Measurements from ENCODE around the gene PLXND1. TPM values are rescaled to one million over a fixed set of nuclear protein-coding genes. Genes with fewer than 3 reads are reported as not detected.
A peak's percentile ranks its signal among the peaks of the same experiment; 100 is the strongest.

The PLXND1 gene
- total RNA-seq, 1 donor from 2014 or later = 108 TPM

GRCh38 chr3:129586746-129587430 is 19.6 kb downstream of the PLXND1 start:
- peak; percentile 92 for DNase-seq (ENCODE audit: low spot score)

GRCh38 chr3:129585949-129586657 is 20.4 kb downstream of the PLXND1 start:
- no peak for DNase-seq (ENCODE audit: low spot score)

- no peak for DNase-seq (ENCODE audit: low spot score)
Measured at GRCh38 chr3:129584631-129585030, 21.8 kb downstream of the PLXND1 start.

GRCh38 chr3:129583289-129583688 is 23.2 kb downstream of the PLXND1 start:
- no peak for DNase-seq (ENCODE audit: low spot score)

- DNase-seq (ENCODE audit: low spot score) = no peak
Measured at GRCh38 chr3:129582799-129583198, 23.7 kb downstream of the PLXND1 start.

GRCh38 chr3:129581623-129582022 is 24.9 kb downstream of the PLXND1 start:
- no peak for DNase-seq (ENCODE audit: low spot score)

- DNase-seq (ENCODE audit: low spot score) = no peak
Measured at GRCh38 chr3:129579991-129580390, 26.5 kb downstream of the PLXND1 start.

- DNase-seq (ENCODE audit: low spot score) = no peak
Measured at GRCh38 chr3:129577925-129578786, 28.3 kb downstream of the PLXND1 start.

GRCh38 chr3:129577366-129577765 is 29.1 kb downstream of the PLXND1 start:
- DNase-seq (ENCODE audit: low spot score) = peak; percentile 58

GRCh38 chr3:129576514-129577352 is 29.7 kb downstream of the PLXND1 start:
- peak; percentile 35 for DNase-seq (ENCODE audit: low spot score)

GRCh38 chr3:129575997-129576384 is 30.5 kb downstream of the PLXND1 start:
- no peak for DNase-seq (ENCODE audit: low spot score)

GRCh38 chr3:129575233-129575996 is 31.1 kb downstream of the PLXND1 start:
- DNase-seq (ENCODE audit: low spot score) = no peak

DNA sequence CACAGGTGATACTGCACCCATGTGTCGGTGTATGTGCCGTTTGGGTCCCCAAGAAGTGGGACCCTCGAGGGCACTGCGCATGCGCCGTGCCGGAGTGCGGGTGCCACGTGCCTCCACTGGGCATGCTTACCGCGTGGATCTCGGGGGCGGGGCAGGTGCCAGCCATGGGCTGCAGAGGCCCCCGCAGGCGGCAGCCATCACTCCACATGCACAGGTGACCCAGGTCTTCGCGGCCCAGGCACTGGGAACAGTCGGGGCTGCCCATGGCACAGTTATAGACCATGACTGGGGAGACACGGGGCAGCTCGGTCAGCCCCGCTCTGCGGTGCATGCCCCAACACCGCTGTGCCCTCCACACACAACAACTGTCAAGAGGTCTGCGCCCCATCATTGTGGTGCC is 32.3 kb downstream of the PLXND1 start:
- no peak for DNase-seq (ENCODE audit: low spot score)

- DNase-seq (ENCODE audit: low spot score) = no peak
Measured at GRCh38 chr3:129573493-129573892, 33.0 kb downstream of the PLXND1 start.

GRCh38 chr3:129572603-129573002 is 33.9 kb downstream of the PLXND1 start:
- no peak for DNase-seq (ENCODE audit: low spot score)

DNA sequence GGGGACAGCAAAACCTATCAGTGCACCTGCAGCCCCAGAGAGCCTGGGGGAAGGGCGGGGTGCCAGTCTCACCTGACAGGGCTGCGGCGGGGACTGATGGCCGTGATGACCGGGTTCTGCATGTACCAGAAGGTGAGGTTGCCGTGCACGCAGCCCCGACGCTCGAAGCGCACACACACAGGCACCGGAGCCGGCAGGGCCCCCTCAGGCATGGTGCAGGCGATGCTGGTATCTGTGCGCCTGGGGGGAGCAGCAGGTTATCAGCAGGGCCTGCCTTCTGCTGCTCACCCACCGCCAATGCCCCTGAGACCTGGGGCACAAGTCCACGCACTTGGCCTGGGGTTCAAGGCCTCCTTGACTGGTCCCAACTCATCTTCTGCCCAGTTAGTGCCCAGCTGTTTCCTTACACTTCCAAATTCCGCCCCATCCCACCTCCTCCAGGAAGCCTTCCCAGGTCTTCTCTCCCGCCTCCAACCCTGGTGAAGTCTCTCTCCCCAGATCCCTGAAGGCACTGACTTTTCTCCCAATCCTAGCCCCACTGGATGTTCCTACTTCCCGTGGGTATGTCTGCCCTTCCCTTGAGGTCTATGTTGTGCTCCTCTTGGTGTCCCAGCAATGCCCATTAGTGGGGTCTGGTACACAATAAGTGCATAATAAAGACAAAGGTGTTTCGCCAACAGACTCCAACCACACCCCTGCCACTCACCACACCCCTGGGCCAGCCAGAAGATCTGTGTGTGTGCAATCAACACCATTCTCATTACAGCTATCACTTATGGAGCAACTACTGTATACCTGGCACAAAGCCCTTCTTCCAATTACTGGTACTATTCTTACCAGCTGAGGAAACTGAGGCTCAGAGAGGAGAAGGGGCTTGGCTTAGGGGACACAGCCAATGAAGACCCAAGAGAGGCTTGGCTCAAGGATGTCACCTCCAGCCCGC is 34.6 kb downstream of the PLXND1 start:
- DNase-seq (ENCODE audit: low spot score) = no peak

DNA sequence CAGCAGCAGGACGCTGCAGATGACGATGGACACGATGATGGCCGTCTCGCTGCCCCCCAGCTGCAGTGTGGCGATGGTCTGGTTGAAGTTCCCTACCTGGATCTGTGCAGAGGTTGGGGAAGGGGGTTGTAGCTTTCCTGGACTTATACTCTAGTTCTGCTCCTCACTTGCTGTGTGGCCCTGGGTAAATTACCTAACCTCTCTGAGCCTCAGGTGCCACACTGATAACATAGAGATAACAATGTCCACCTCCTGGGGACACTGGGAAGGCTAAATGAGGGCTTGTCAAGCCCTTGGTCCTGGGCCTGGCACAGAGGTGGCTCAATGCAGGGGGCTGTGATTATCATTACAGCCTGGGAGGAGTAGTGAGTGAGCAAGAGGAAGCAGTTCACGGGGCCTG is 36.6 kb downstream of the PLXND1 start:
- DNase-seq (ENCODE audit: low spot score) = no peak

DNA sequence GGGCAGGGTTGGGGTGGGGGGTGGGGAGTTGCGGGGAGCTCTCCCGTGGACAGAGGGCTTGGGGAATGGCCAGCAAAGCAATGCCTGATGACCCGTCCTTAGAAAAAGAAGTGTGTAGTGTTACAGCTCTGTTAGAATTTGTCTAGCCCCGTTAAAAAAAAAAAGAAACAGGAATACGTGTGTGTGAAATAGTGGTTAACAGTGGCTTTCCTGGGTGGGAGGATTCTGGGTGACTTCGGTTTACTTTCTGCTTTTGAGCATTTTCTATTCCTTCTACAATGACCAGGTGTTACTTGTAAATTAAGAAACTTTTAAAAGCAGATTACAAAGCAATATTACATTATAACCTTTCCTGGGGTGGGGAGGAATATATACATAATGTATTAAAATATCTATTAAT is 38.5 kb downstream of the PLXND1 start:
- no peak for DNase-seq (ENCODE audit: low spot score)

DNA sequence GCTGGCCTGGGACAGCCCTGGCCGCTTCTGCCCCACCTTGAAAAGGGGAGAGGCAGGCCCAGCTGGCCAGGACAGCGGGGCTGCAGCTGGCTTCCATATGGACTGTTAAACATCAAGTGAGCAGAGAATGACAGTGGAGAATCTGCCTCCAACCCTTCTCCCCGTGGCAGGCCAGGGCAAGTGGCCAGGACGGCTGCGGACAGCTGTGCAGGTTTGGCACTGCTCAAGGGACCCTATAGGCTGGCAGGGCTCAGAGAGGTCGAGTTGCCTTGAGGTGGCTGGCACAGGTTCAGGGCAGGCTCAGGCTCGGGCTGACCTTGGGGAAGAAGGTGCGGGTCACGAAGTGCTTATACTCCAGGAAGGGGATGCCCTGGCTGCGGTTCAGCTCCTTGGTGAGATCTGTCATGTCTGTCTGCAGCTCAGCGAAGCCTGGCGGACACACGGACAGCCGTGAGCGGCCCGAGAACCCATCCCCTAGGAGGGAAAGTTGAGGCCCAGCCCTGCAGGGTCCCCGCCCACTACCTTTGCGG is 39.2 kb downstream of the PLXND1 start:
- no peak for DNase-seq (ENCODE audit: low spot score)
